ENCODE results near the gene NEU2.
"Not testable (repeated sequence)": the region's sequence is repeated elsewhere in the genome, so short reads cannot be mapped to it uniquely, and the experiment has no call there.

The NEU2 gene

GRCh38 chr2:233058717-233059546 is 26.5 kb downstream of the NEU2 start:
- DNase-seq (ENCODE audit: low spot score): no peak

- DNase-seq (ENCODE audit: low spot score): no peak
These were observed 27.0 kb downstream of the NEU2 start for GRCh38 chr2:233059547-233059796.

GRCh38 chr2:233059797-233060500 is 27.5 kb downstream of the NEU2 start, which contains the start of gene INPP5D:
TSS of gene INPP5D (plus strand) at chr2:233060342. CDS start at chr2:233060479, 137 bp downstream.
- DNase-seq (ENCODE audit: low spot score): peak; percentile 65

GRCh38 chr2:233060501-233060979 is 28.1 kb downstream of the NEU2 start:
- DNase-seq (ENCODE audit: low spot score): peak; percentile 54

DNA sequence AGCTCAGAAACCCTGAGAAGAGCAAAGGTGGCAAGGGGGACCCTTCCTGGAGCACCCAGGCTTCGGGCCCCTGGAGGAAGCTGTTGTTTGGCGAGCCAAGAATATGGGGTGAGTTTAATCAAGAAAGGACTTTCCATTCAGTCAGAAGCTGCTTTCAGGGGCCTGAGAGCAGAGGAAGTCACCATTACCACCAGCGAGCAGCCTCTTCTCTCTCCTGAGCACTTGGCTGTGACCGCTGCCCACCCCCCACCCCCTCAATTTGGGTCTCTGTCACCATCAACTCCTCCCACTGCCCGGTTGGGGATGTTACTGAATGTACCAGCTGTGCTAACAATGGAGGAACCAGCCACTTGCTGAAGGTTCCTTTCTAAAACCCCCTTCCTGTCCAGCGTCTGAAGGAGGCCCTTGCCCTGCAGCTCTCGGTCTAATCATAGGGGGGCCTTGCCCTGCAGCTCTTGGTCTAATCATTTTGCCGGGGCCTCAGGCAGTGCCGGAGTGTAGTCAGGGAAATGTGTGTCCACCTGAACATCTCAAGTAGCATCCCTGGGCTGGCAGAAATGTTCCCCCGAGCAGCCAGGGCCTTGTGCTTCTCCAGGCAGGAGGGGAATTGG is 28.6 kb downstream of the NEU2 start:
- DNase-seq (ENCODE audit: low spot score): no peak

DNA sequence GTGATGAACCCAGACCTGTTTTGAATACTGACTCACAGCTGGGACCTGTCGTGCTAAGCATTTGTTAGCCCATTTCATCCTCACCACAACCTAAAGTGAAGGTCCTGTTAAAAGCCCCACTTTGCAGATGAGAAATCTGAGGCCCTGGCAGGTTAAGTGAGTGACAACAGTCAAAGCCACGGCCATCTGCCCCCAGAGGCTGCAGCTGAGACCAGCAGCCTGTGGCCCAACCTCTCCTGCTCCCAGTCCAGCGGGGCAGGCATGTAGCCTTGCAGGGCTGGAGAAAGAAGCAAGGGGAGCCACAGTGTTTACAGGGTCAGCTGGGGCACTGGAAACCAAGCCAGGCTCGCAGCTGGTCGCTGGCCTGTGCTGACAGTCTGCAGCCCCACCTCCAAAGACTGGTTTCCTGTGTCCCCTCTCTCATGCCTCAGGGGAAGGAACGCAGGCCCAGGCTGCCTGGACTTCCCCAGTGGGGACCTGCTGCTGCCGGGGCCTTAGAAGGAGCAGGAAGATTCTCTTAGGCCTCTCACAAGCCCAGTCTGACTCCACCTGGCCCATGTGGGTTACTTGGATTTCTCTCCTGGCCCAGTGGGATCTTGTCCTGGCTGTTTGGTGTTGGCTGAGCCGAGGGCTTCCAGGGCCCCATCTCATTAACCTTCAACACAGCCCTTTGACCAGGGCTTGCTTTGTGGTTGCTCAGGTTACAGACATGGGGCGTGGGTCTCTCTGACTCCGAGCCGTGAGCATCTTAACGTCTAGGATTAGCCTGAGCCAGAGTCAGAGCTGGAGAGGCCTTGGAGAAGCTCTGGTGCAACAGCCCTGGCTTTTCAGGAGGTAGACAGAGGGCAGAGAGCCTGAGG is 29.3 kb downstream of the NEU2 start:
- DNase-seq (ENCODE audit: low spot score): peak; percentile 80

DNA sequence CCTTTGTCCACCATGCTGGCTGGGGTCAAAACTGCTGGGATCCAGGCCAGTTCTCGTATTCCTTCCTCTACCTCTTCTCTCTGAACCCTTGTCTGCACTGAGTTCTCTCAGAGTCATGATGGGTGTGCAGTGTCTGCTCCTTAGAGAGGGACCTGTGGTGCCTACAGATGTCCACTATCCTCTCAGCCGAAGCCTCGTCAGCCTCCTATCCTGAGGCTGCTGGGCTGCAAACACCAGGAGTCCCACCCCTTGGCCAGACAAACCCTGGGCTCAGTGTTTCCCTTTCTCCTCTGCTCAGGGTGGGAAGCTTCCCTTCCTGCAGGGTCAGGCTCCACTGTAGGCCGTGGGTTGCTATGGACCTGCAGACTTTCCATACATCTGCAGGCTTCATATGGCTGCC is 30.0 kb downstream of the NEU2 start:
- peak; percentile 58 for DNase-seq (ENCODE audit: low spot score)

DNA sequence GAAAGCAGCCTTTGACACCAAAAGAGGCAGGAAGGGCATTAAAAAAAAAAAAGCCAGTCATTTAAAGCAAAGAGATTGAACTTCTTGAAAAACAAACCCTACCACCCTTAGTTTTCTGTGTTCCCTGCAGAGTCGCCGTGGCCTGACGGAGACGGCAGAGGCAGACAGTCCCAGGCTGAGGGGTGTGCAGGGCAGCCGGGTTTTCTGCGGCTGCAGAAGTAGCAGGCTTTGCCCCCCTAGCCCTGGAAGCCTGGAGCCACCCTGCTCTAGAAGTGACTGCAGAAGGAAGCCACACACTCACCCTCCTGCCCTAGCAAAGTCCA is 30.4 kb downstream of the NEU2 start:
- no peak for DNase-seq (ENCODE audit: low spot score)

DNA sequence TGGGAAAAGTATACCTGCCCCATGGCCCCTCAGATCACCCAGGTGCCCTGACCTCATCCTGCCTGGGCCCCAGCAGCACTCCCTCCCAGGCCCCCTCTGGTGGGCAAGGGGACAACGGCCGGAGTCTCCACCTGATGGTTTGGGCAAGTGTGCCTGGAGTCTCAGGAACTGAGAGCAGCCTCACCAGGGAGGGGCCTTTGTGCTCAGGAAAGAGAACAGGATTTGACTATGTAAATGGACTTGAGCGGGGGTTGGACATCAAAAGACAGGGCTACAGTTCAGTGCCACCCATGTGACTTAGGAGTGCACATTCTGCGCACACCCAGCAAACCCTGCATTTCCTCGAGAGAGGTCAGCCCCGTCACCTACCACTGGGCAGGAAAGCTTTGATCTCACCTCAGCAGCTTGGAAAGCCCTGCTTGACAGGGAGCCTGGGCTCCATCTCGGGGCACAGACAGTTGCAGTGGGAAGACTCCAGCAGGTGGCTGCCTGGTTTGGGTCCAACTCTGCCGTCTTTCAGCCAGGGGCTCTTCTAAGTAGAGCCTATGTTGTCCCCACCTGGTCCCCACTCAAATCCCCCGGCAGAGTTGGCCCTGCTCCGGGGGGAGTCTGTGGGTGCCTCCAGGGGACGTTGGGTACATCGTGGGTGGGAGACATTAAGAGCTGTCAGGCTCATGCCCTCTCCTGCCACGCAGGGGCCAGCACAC is 30.9 kb downstream of the NEU2 start:
- peak; percentile 52 for DNase-seq (ENCODE audit: low spot score)

- no peak for DNase-seq (ENCODE audit: low spot score)
These were observed 31.5 kb downstream of the NEU2 start for GRCh38 chr2:233063976-233064411.

DNA sequence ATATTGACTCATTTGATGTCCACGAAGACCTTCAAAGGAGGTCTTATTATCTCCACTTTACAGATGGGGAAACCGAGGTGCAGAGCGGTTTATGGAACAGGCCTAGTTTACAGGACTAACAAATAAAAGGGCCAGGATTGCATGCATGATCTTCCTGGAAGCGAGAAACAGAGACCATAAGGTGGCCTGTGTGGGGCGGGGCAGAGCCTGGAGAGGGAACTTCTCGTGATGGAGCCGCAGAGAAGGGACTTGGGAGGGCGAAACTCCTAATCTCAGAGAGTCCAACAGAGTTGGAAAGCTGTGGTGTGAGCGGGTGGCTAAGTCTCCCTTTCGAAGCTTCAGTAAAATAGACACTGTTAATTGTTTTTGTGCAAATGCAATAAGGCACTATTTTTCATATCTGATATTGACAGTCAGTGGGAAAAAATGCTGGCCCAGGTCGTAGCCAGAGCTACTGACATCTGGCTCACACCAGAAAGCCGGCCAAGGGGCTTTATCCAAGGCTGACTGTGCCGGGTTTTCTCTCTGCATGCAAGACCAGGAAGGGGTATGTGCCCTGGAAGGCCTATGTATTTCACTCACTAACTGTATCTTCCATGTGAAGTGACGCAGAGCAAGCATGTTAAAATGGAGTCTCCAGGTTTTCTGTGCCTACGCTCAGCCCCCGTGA is 32.2 kb downstream of the NEU2 start:
- DNase-seq (ENCODE audit: low spot score): no peak

DNA sequence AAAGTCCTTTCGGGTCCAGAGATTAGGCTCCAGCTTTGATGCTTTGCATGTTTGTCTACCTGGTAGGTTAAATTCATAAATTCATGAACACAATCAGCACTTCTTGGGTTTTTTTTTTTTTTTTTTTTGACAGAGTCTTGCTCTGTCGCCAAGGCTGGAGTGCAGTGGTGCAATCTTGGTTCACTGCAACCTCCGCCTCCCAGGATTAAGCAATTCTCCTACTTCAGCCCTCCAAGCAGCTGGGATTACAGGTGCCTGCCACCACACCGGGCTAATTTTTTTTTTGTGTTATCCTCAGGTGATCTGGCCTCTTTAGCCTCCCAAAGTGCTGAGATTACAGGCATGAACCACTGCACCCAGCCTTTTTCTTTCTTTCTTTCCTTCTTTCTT is 32.7 kb downstream of the NEU2 start:
- DNase-seq (ENCODE audit: low spot score): not testable (repeated sequence)

- no peak for DNase-seq (ENCODE audit: low spot score)
These were observed 33.5 kb downstream of the NEU2 start for GRCh38 chr2:233065954-233066470.

DNA sequence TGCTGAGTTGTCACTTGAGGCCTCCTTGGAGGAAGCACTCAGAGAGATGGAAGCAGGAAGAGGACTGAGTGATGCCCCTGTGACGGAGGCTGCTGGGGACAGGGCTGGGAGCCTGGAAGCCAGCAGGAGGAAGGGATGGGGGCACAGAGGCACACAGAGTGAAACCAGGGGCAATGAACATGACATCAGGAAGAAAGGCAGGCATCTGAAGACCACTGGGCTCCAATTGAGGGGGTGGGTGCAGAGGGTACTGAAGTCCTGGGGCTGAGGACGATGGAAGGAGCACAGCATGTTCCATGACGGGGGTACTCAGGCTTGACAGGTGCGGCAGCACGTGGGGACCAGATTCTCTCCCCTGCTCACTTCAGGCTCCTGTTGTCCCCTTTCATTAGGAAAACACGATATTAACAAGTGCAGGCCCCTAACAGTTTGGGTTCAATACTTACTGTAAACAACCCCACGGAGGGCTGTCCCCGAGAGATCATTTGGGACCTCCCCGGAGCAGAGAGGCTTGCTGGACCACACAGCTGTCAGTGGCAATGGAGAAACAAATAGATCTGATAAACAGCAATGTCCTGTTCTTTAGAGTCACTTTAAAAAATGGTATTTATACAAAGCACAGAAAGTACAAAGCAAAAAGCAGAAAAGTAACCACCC is 36.4 kb downstream of the NEU2 start:
- DNase-seq (ENCODE audit: low spot score): no peak

GRCh38 chr2:233072838-233073237 is 40.4 kb downstream of the NEU2 start:
- peak; percentile 55 for DNase-seq (ENCODE audit: low spot score)

DNA sequence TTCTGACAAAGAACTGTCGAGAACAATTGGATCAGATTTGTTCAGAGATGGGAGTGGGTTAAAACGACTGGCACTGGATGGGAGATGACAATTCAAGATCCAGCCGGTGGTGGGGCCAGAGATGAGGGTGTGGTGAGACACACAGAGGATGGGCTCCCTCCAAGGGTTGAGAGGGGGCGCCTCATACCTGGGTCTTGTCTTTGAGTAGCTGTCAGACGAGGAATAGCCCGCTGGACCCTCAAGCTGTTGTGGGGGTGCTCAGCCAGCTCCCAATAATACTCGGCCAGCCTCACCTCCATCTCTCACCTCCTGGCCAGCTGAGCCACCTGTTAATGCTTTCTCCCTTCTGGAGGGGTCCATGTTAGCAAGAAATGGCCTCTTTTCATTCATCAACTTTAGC is 41.6 kb downstream of the NEU2 start:
- no peak for DNase-seq (ENCODE audit: low spot score)

DNA sequence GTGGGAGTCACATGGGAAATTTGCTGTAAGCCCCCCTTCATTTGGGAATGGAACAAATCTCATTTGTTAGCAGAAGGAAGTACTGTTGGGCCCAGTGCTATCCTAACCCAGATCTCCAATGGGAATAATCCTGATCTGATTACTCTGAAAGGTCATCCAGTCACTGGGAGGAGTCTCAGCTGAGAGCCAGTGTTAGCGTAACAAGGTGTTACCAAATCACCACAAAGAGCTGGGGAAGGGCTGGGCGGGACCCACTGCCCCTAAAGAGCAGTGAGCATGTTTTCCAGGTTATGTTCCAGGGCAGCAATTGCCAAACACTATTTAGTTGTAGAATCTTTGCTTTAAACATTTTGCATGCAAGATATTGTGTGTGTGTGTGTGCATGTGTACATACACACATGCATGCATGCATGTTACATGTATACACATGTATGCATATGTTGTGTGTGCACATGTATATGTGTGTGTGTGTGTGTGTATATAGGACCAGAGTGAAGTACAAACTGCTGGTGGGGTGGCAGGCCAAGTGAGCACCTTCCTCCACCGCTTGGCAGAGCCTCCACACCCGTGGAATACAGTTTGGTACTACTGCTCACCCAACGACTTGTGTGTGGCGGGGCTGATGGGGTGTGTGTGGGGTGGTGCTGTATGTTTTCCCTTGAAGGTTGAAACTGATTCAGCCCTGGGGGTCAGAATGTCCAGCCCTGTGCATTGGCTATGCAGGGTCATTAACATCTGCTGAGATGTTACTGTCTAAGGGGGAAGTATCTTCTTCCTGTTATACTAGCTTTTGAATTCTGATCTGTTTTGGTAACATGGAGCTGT is 42.9 kb downstream of the NEU2 start:
- DNase-seq (ENCODE audit: low spot score): no peak

DNA sequence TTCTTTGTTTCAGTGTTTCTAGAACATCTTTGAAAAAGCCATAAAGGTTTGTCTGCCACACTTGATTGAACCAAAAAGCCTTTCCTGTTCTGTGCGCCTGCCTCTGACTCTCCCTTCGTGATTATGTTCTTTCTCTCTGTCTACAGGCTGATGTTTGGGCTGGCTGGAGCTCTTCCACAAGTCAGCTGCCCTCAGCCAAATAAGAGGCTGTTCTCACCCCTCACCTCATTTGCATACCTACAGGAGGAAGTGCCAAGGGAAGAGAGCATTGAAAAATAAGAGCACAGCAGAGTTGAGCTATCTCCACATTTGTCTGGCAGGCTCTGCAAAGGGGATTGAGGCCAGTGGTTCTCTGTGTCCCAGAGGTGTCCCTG is 43.5 kb downstream of the NEU2 start:
- no peak for DNase-seq (ENCODE audit: low spot score)

DNA sequence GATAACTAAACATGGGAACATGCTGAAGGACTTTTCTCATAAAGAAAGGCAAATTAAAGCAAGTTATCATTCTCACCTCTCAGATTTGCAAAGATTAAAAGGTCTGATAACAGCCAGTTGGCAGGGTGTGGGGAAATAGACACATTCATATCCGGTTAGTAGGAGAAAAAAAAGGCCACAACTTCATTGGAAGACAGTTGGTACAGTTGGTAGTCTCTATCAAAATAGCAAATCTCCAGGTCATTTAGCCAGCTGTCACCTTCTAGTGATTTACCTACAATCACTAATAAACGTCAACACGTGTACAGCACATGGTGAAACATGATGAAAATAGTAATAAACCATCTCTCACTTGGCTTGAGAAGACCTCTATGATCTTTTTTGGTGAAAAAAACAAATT is 44.3 kb downstream of the NEU2 start:
- DNase-seq (ENCODE audit: low spot score): no peak

Measured in hematopoietic multipotent progenitor cell treated with erythropoietin and hydrocortisone succinate and interleukin-3 and kit ligand, for 17 days (in vitro differentiated cells).